GM21360 (cell line): ENCODE measurements around the gene KRTAP4-3.
"Not testable (repeated sequence)": the region's sequence is repeated elsewhere in the genome, so short reads cannot be mapped to it uniquely, and the experiment has no call there.

Experiments
- ATAC-seq: cut with Tn5 transposase; IDR thresholded peaks from one replicate; pipeline ENCODE4 v1.9.1; 2021; ENCODE audit warnings: mild to moderate bottlenecking, moderate library complexity; ENCODE audit not compliant: unreplicated experiment

The KRTAP4-3 gene

DNA sequence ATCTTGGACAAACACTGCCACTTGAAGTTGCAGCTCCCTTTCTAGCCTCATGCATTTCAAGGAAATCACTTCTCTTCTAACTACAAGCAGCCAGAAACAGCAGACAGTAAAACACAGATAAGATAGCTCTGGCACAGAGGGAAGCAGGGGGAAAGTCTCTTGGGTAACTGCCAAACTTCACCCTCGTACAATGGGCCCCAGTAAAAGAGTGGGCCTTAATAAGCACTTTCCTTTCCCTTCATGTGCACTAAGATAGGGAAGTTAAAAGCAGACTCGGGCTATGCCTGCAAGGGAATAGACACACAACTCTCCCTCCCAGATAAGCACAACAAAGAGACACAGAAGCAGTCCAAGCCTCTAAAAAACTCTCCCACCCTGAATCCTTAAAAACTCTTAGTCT, 14.2 kb downstream of the KRTAP4-3 start:
- no peak for ATAC-seq

DNA sequence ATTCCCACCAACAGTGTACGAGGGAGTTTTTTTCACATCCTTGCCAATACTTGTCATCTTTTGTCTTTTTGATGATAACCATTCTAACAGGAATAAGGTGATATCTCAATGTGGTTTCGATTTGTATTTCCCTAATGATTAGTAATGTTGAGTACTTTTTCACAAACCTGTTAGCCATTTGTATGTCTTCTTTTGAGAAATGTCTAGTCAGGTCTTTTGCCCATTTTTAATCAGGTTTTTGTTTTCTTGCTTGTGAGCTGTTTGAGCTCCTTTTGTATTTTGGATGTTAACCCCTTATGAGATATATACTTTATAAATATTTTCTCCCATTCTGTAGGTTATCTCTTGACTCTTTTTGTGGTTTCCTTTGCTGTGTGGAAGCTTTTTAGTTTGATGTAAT, 16.5 kb downstream of the KRTAP4-3 start:
- no peak for ATAC-seq

DNA sequence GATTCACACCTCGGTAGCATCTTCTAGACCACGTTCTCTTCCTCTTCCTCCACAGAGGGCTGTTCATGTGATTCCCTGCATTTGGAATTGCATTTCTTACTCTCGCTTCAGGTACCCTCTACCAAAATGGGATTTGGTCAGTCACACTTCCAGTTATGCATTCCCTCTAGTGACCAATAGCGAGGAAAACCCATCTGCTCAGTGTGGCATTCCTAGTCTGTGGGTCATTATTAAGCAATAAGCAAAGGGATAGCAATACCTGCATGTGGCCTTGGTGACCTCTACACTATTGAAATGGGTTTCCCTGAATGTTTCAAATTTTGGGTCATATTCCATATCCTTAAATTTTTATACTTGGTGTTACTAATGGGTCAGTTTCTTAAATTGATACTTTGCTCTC, 18.0 kb downstream of the KRTAP4-3 start:
- no peak for ATAC-seq

DNA sequence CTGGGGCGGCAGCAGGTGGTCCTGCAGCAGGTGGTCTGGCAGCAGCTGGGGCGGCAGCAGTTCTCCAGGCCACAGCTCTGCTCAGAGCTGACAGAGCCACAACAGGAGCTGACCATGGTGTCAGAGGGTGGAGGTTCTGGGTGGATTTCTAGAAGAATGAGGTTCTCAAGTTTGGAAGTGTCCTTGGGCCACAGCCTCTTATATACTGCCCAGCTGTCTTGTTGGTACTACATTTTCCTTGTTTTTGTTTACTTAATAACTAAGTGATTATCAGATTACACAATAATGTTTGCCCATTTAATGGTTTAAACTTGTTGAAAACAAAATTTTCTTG, 18.4 kb downstream of the KRTAP4-3 start, which contains the start of gene KRTAP4-5:
TSS of gene KRTAP4-5 (minus strand) at position 174 of the 334 bp plus-strand sequence. CDS start at position 116, 58 bp downstream.
- no peak for ATAC-seq

DNA sequence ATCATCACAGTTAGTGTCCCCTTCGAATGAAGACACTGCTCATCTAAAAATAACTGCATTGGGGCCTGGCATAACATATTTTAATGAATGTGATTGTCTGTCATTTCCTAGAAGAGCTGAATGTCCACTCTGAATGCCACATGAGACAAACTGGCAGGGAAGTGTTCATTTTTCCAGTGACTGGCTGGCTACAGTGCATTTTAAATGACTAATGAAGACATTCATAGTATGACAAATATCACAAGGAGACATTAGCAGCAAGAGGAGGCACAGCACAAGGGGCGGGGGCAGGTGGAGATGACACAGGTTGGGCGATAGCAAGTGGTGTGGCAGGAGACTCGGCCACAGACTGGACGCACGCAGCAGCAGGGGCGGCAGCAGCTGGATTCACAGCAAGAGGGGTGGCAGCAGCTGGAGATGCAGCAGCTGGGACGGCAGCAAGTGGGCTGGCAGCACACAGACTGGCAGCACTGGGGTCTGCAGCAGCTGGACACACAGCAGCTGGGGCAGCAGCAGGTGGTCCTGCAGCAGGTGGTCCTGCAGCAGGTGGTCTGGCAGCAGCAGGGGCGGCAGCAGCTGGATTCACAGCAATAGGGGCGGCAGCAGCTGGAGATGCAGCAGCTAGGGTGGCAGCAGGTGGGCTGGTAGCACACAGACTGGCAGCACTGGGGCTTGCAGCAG, 18.9 kb downstream of the KRTAP4-3 start:
- ATAC-seq: not testable (repeated sequence)

DNA sequence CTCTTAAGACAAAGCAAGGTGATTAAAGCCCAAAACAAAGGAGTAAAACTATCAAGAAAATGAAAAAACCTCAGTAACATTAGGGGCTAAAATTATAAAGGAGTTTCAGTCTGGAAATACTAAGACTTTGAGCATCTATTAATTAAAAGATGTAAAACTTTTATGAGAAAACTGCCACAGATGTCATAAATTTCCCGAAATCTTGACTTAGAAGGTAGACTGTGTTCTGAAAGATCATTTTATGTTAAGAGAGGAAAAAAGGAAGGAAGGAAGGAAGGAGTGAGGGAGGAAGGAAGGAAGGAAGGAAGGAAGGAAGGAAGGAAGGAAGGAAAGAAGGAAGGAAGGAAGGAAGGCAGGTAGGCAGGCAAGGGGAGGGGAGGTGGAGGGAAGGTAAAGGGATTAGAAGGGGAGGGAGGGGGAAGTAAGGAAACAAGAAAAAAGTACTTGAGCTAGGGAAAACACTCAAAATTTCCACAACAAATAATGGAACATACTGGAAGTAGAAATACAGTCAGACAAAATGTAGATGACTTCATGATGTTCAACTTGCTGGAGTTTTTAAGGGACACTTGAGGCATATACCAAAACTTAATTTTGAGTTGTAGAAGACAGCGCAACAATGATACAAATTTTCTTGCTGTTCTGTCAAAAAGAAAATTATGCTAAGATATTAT, 20.4 kb downstream of the KRTAP4-3 start:
- no peak for ATAC-seq

DNA sequence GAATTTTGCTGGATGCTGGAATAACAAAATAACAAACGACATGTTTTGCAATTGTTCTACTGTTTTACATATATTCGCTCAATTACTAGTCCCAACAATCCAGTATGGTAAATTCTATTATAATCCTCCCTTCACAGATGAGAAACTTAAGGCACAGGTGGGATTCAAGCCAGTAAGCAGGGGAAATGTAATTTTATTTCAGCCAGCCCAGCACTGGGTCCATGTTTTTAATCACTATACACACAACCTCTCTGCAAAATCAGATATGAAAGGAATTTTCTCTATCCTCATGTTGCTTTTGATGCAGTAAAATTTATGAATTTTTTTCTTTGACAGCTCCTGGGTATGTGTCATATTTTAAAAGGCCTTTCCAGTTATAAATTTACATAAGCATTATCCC, 22.8 kb downstream of the KRTAP4-3 start:
- ATAC-seq: no peak

DNA sequence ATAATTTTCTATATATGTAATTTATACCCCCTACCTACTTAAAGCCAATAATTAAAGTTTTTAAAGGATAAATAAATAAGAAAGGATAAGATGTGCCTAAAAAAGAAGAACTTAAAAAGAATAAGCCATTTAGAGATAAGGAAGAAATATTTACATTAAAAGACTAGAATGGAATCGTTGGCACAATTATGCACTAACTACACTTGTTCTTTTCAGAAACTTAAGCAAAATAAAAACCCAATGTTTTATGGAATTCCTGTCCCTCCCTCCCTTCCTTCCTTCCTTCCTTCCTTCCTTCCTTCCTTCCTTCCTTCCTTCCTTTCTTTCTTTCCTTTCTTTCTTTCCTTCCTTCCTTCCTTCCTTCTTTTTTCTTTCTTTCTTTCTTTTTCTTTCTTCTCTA, 23.2 kb downstream of the KRTAP4-3 start:
- no peak for ATAC-seq

DNA sequence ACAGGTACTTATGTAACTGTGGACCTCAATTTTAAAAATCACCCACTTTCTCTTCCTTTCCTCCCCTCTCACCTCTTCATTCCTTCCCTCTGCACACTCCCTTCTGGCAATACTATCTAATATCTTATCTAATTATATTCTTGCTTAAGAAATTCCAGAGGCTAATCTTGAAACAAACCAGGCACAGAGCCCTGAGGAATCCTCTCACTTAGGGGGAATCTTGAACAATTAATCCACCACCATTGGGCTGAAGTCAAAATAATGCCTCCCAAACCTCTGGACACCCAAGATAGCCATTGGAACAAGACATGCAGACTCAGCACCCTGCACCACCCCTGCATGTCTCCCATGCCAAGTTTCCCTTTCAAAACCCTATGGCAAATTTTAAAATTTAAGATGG, 26.7 kb downstream of the KRTAP4-3 start:
- no peak for ATAC-seq

DNA sequence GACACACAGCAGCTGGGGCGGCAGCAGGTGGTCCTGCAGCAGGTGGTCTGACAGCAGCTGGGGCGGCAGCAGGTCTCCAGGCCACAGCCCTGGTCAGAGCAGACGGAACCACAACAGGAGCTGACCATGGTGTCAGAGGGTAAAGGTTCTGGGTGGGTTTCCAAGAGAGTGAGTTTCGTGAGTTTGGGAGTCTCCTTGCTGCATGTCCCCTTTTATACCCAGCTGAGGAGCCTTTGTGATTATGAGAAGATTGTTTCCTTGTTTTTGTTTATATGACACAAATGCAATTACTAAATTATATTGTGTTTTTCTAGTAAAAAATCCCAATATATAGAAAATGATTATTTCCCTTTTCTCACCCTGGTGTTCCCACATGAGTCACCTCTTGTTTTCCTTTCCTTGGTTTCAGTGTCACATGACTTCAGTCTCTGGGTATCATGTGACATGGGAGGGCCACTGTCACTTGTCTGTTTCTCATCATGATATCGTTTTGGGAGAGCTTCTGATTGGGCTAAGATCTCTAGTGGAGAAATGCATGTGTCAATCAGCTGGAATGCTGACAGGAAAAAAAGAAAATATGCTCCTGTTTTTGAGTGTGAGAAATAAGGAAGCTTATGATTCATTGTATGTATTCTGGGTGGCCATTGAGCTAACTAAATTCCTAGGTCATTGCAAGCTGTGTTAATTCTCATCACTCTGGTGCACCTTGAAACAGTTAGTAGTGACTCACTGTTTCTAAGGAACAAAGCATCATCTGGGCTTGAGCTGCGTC, 27.5 kb downstream of the KRTAP4-3 start, which contains the start of gene KRTAP4-6:
TSS of gene KRTAP4-6 (minus strand) at position 185 of the 772 bp plus-strand sequence. CDS start at position 128, 57 bp downstream.
- ATAC-seq: no peak

DNA sequence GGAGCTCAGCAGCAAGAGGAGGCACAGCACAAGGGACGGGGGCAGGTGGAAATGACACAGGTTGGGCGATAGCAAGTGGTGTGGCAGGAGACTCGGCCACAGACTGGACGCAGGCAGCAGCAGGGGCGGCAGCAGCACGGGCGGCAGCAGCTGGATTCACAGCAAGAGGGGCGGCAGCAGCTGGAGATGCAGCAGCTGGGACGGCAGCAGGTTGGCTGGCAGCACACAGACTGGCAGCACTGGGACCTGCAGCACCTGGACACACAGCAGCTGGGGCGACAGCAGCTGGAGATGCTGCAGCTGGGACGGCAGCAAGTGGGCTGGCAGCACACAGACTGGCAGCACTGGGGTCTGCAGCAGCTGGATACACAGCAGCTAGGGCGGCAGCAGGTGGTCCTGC, 28.2 kb downstream of the KRTAP4-3 start:
- not testable (repeated sequence) for ATAC-seq

DNA sequence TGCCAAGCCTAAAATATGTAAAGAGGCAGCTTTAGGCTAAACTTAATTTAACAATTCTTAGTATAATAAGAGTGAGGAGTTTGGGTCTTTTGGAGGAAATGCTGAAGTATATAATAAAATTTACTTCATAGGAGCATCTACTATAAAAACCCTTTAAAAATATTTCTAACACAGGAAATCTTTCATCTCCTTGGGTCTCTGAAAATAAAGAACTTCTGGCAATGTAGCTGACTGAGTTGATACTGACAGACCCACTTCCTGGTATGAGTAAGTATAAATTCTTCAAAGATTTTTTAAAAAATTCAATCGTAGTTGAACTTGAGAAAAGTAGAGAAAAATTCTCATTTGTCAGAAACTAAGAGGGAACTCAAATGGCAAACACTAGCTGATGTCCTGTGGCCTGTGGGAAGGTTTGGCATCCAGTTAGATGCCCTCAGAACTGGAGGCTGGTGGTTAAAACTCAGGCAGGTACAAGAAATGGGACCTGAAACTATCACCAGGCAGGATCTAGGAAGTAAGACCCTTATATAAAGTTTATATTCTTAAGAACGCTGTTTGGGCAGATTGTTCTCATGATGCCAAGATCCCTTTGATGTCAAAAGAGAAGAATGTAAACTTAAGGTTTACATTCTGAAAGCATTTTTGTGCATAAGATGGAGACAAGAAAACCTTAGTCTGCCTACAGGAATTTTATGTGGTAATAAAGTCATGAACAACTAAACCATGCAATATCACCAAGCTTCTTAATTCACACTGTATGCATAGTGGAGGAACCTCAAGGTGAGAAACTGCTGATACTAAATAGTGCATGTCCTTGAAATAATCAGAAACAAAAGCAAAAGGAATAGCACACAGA, 33.9 kb downstream of the KRTAP4-3 start:
- no peak for ATAC-seq

DNA sequence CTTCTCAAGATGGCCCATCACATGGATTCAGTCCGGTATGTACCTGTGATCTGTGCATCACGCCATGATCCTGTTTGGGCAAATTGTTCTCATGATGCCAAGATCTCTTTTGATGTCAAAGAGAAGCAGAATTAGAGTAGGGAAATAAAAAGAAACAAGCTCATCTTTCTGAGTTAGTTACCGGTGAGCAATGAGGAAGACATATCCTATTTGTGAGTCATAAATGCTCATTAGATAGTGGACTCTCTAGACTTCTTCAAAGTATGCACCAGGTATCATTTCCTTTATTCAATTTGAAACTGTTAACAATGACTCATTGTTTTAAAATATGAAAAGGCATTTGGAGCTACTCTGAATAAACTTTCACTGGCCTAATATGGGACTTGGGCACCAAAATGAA, 36.0 kb downstream of the KRTAP4-3 start:
- ATAC-seq: no peak

DNA sequence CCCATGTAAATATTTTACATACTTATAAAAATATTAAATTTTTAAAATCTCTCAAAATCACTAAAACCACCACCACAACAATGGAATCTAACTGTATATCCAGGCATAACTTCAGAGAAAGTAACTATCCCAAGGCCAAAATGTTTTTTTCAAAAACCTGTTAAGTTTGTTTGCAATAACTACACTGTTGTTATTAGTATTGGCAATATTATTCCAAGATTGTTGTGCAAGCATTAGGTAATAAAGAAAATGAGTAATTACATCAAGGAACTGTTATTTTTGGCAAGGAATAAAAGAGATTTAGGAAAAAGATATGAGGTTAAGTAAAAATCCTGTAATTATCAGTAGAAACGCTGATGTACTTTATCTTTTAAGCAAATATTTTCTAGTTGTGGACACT, 40.6 kb downstream of the KRTAP4-3 start:
- ATAC-seq: no peak

DNA sequence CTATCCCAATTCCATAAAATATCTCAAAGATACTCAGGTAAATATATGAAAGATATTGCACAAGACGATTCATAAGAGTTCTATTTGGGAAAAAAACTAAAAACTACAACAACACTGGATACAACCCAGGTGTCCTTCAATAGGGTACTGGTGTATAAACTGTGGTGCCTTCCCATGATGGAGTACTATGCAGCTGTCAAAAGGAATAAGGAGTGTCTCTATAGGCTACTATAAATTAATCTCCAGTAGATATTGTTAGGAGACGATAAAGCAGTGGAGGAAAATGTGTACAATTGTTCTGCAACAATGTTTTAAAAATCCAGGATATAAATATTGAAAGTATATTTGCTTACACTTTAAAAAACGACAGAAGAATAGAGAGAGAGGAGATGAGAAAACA, 41.6 kb downstream of the KRTAP4-3 start:
- no peak for ATAC-seq

DNA sequence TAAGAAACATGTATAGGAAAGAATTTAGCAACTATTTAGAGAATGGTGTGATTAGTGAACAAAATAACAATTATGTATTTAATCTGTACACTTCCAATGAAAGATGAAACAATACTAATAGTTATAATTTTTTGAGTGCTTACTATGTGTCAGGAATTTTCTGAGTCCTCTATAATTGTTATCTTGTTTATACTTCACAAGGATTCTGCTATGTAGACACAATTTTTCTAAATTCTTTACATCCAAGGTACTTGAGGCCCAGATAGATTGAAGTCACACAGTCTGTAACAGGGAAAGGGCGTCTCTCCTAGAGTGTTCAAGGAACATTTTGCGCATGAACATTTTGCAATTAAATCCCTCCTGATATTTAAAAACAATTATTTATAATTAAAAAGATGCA, 43.0 kb downstream of the KRTAP4-3 start:
- no peak for ATAC-seq

DNA sequence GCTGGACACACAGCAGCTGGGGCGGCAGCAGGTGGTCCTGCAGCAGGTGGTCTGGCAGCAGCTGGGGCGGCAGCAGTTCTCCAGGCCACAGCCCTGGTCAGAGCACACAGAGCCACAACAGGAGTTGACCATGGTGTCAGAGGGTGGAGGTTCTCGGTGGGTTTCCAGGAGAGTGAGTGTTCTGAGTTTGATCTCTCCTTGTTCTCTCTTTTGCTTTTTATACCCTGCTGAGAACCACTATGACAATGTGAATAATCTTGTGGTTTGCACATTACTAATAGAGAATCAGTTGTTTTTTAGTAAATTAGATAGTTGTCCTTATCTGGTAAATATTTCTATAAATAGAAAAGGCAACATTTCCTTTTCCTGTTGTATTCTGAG, 44.0 kb downstream of the KRTAP4-3 start, which contains the start of gene KRTAP4-12:
TSS of gene KRTAP4-12 (minus strand) at position 192 of the 381 bp plus-strand sequence. CDS start at position 132, 60 bp downstream.
- ATAC-seq: not testable (repeated sequence)

DNA sequence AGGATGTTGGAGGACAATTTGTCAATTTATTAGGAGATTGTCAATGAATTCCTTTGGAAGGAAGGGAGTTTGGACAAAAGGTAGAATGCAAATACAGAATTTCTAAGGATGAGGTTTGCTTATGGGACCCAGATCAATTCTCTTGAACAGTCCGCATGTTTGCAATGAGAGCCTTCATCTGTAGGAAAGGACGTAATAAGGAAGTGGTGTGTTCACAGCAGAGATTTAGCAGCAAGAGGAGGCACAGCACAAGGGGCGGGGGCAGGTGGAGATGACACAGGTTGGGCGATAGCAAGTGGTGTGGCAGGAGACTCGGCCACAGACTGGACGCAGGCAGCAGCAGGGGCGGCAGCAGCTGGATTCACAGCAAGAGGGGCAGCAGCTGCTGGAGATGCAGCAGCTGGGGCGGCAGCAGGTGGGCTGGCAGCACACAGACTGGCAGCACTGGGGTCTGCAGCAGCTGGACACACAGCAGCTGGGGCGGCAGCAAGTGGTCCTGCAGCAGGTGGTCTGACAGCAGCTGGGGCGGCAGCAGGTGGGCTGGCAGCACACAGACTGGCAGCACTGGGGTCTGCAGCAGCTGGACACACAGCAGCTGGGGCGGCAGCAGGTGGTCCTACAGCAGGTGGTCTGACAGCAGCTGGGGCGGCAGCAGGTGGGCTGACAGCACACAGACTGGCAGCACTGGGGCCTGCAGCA, 44.6 kb downstream of the KRTAP4-3 start:
- not testable (repeated sequence) for ATAC-seq

DNA sequence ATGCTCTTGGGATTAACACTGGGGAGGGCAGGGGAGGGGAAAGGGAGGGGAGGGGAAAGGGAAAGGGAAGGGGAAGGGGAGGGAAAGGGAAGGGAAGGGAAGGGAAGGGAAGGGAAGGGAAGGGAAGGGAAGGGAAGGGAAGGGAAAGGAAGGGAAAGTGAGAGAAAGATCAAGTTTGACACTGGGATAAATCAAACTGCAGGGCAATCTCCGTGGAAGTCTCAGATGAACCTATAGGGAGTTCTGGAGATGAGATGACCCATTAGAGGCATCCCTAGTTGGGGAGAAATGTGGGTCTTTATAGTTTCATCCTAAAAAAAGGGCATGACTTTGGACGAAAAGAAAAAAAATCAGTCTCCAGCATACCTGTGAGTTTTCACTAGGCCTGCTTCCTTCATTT, 46.3 kb downstream of the KRTAP4-3 start:
- no peak for ATAC-seq
